Prostate gland (tissue), 2 donors: ENCODE results near the gene PYROXD2.

Experiments used
- POLR2A ChIP-seq: fragments of 450-650 bp; IDR thresholded peaks from one replicate; pipeline ENCODE4 v1.6.1; 2016; ENCODE audit warnings: antibody characterized with exemption, mild to moderate bottlenecking
- POLR2AphosphoS5 ChIP-seq: sonication (generic); formaldehyde crosslinking; IDR thresholded peaks from one replicate; pipeline ENCODE4 v1.6.1; 2017; ENCODE audit warnings: antibody characterized with exemption
- TF ChIP-seq, protein P1 (sequence below), 4 experiments: fragments of 200-600 bp in 2 of 4; fragments of 450-650 bp in 2 of 4; sonication (generic) in 2 of 4; IDR thresholded peaks; 1 replicate in 3 of 4; 2 replicates in 1 of 4; pipeline ENCODE4 v1.5.1; 2016 to 2019; ENCODE audit warnings: antibody characterized with exemption in 4 of 4, mild to moderate bottlenecking in 2 of 4, moderate library complexity in 2 of 4

DNA sequence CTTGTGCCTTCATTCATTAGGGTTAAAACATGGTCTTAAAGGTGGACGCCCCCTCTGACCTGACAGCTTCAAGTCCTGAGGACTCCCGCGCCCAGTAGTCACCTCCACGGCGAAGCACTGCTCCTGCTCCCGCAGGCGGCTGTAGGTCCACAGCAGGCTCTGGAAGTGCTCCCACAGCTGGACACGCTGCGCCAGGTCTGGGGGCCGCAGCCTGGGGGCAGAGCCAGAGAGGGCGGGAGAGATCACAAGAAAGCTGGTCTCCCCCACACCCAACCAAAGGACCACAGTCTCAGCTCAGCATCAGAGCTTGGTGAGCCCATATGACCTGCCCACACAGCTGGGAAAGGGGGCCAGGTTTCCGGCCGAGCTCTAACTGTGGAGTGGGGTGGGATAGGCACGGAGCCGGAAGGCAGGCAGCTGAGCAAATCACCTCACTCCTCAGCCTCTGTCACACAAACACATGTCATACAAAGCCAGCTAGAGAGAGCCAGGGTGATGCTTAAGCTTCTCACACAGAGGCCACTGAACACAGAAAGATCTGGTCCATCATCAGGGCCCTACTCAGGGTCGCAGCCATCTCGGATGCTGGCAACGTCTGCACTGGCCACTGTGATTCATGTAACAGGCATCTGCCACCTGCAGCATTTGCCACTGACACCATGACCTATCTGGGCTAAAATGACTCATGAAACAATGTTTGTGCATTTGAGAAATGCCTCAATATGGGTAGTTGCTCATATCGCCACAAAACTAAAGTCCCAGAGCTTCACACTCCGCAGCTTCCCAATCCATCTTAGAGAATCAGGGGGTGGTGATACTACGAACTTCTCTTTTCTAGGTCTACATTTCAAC lies 19.1 kb upstream of the PYROXD2 start:
- TF ChIP-seq, protein P1, sequence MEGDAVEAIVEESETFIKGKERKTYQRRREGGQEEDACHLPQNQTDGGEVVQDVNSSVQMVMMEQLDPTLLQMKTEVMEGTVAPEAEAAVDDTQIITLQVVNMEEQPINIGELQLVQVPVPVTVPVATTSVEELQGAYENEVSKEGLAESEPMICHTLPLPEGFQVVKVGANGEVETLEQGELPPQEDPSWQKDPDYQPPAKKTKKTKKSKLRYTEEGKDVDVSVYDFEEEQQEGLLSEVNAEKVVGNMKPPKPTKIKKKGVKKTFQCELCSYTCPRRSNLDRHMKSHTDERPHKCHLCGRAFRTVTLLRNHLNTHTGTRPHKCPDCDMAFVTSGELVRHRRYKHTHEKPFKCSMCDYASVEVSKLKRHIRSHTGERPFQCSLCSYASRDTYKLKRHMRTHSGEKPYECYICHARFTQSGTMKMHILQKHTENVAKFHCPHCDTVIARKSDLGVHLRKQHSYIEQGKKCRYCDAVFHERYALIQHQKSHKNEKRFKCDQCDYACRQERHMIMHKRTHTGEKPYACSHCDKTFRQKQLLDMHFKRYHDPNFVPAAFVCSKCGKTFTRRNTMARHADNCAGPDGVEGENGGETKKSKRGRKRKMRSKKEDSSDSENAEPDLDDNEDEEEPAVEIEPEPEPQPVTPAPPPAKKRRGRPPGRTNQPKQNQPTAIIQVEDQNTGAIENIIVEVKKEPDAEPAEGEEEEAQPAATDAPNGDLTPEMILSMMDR (IDR thresholded peaks at IDR 0.05), result no peak
- no peak for TF ChIP-seq POLR2A
- TF ChIP-seq POLR2AphosphoS5, result no peak
